ENCODE data around the gene OXSR1.
"Not testable (repeated sequence)": the region's sequence is repeated elsewhere in the genome, so short reads cannot be mapped to it uniquely, and the experiment has no call there.

The OXSR1 gene

GRCh38 chr3:38173834-38174418, 8.6 kb downstream of the OXSR1 start:
- Histone ChIP-seq H3K4me3 (ENCODE audit: control insufficient read depth in 1 of 7, extremely low read depth in 1 of 7, insufficient read depth in 4 of 7, low read depth in 2 of 7, low read length in 6 of 7) (no peak overlapping the region), H3K9me3 (ENCODE audit: control extremely low read depth in 1 of 5, control insufficient read depth in 4 of 5, insufficient read depth in 2 of 5, low read depth in 1 of 5, low read length in 4 of 5) (no peaks in the 10 kb centered on the region), H3K4me1 (ENCODE audit: control extremely low read depth in 1 of 4, control insufficient read depth in 4 of 4, insufficient read depth in 4 of 4, low read length in 3 of 4) (peaks cover 0 to 7% (median 0%) of the 10 kb centered on the region in 4 experiments), H3K27me3 (replicated peaks in 2 of 5; ENCODE audit: control insufficient read depth in 4 of 5, insufficient read depth in 5 of 5, low read length in 4 of 5) (no peaks in the 10 kb centered on the region), H3K36me3 (ENCODE audit: control insufficient read depth in 4 of 4, insufficient read depth in 4 of 4, low read length in 3 of 4) (no peaks in the 10 kb centered on the region), H3K27ac (ENCODE audit: insufficient read depth in 1 of 2, low read depth in 1 of 2, low read length in 2 of 2, poor library complexity in 1 of 2, severe bottlenecking in 2 of 2) (no peak overlapping the region)
- WGBS (ENCODE audit: insufficient coverage): 100% methylated on average over 4 of the region's 5 CpGs
- ChIA-PET CTCF (no interaction called here), POLR2A (no interaction called here)
- DNase-seq: no peak

DNA sequence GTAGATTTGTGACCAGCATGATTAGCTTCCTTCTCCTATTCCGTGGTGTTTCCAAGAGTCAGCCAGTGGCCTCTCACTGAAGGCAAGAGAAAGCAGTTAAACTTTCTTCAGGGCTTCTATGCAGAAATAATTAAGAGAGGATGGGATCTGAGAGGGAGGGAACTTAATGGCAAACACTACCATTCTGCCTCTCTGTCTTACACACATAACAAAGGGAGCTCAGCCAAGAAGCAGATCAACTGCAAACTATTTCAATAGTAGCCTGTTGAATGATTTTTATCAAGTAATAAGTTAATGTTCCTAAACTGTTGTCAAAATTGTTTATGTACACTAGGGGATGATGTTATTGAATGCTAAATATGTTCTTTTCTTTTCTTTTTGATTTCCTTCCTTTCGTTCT, 11.8 kb downstream of the OXSR1 start:
- Histone ChIP-seq H3K4me3 (ENCODE audit: control insufficient read depth in 1 of 7, extremely low read depth in 1 of 7, insufficient read depth in 4 of 7, low read depth in 2 of 7, low read length in 6 of 7) (no peak overlapping the region), H3K4me1 (ENCODE audit: control extremely low read depth in 1 of 4, control insufficient read depth in 4 of 4, insufficient read depth in 4 of 4, low read length in 3 of 4) (peaks cover 0 to 7% (median 1%) of the 10 kb centered on the region in 4 experiments), H3K36me3 (ENCODE audit: control insufficient read depth in 4 of 4, insufficient read depth in 4 of 4, low read length in 3 of 4) (peaks cover 0 to 4% (median 0%) of the 10 kb centered on the region in 4 experiments), H3K9me3 (ENCODE audit: control extremely low read depth in 1 of 5, control insufficient read depth in 4 of 5, insufficient read depth in 2 of 5, low read depth in 1 of 5, low read length in 4 of 5) (no peaks in the 10 kb centered on the region), H3K27ac (ENCODE audit: insufficient read depth in 1 of 2, low read depth in 1 of 2, low read length in 2 of 2, poor library complexity in 1 of 2, severe bottlenecking in 2 of 2) (no peak overlapping the region), H3K27me3 (replicated peaks in 2 of 5; ENCODE audit: control insufficient read depth in 4 of 5, insufficient read depth in 5 of 5, low read length in 4 of 5) (no peaks in the 10 kb centered on the region)
- POLR2A ChIA-PET: no interaction called here
- CTCF ChIA-PET: interaction anchor here (1.7 to 2.1 kb wide), 2 partner anchors 11 to 14 kb away, joined by 4 read pairs; no protein-coding TSS in a partner anchor
- no peak for DNase-seq
- WGBS (ENCODE audit: insufficient coverage): 100% methylated on average over 1 of the region's 2 CpGs

DNA sequence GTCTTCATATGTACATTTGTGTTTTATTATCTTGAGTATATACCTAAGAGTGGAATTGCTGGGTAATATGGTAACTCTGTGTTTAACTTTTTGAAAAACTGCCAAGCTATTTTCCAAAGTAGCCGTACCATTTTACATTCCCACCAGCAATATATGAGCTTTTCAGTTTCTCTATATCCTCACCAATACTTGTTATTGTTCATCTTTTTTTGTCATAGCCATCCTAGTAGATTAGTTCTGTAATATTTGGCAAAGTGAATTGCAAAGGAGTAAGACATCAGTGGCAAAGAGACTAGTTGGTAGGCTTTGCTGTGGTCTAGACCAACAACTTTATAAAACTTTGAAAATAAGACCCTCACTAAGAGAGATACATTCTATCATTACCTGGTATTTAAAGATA, 21.4 kb downstream of the OXSR1 start:
- Histone ChIP-seq H3K36me3 (ENCODE audit: control insufficient read depth in 4 of 4, insufficient read depth in 4 of 4, low read length in 3 of 4) (peaks cover 16 to 36% (median 24%) of the 10 kb centered on the region in 4 experiments), H3K4me3 (ENCODE audit: control insufficient read depth in 1 of 7, extremely low read depth in 1 of 7, insufficient read depth in 4 of 7, low read depth in 2 of 7, low read length in 6 of 7) (no peak overlapping the region), H3K4me1 (ENCODE audit: control extremely low read depth in 1 of 4, control insufficient read depth in 4 of 4, insufficient read depth in 4 of 4, low read length in 3 of 4) (peaks cover 0 to 3% (median 0%) of the 10 kb centered on the region in 4 experiments), H3K9me3 (ENCODE audit: control extremely low read depth in 1 of 5, control insufficient read depth in 4 of 5, insufficient read depth in 2 of 5, low read depth in 1 of 5, low read length in 4 of 5) (peaks cover 0 to 7% (median 2%) of the 10 kb centered on the region in 5 experiments), H3K27ac (ENCODE audit: insufficient read depth in 1 of 2, low read depth in 1 of 2, low read length in 2 of 2, poor library complexity in 1 of 2, severe bottlenecking in 2 of 2) (no peak overlapping the region), H3K27me3 (replicated peaks in 2 of 5; ENCODE audit: control insufficient read depth in 4 of 5, insufficient read depth in 5 of 5, low read length in 4 of 5) (no peaks in the 10 kb centered on the region)
- no CpG with 5 or more reads among the region's 1 CpG for WGBS (ENCODE audit: insufficient coverage)
- no peak for DNase-seq
- ChIA-PET CTCF (interaction anchor here (1.5 kb wide), 1 partner anchor 15 kb away, joined by 3 read pairs; no protein-coding TSS in a partner anchor), POLR2A (no interaction called here)

- no peak for DNase-seq
- ChIA-PET CTCF (interaction anchor here (0.8 to 1.4 kb wide), 2 partner anchors 27 to 36 kb away, joined by 3 to 4 read pairs; no protein-coding TSS in a partner anchor), POLR2A (no interaction called here)
- Histone ChIP-seq H3K27ac (ENCODE audit: insufficient read depth in 1 of 2, low read depth in 1 of 2, low read length in 2 of 2, poor library complexity in 1 of 2, severe bottlenecking in 2 of 2) (no peak overlapping the region), H3K27me3 (replicated peaks in 2 of 5; ENCODE audit: control insufficient read depth in 4 of 5, insufficient read depth in 5 of 5, low read length in 4 of 5) (no peaks in the 10 kb centered on the region), H3K9me3 (ENCODE audit: control extremely low read depth in 1 of 5, control insufficient read depth in 4 of 5, insufficient read depth in 2 of 5, low read depth in 1 of 5, low read length in 4 of 5) (peaks cover 0 to 7% (median 2%) of the 10 kb centered on the region in 5 experiments), H3K4me1 (ENCODE audit: control extremely low read depth in 1 of 4, control insufficient read depth in 4 of 4, insufficient read depth in 4 of 4, low read length in 3 of 4) (no peaks in the 10 kb centered on the region), H3K36me3 (ENCODE audit: control insufficient read depth in 4 of 4, insufficient read depth in 4 of 4, low read length in 3 of 4) (peaks cover 14 to 44% (median 31%) of the 10 kb centered on the region in 4 experiments), H3K4me3 (ENCODE audit: control insufficient read depth in 1 of 7, extremely low read depth in 1 of 7, insufficient read depth in 4 of 7, low read depth in 2 of 7, low read length in 6 of 7) (no peak overlapping the region)
Measured at GRCh38 chr3:38190481-38190881, 25.1 kb downstream of the OXSR1 start.

DNA sequence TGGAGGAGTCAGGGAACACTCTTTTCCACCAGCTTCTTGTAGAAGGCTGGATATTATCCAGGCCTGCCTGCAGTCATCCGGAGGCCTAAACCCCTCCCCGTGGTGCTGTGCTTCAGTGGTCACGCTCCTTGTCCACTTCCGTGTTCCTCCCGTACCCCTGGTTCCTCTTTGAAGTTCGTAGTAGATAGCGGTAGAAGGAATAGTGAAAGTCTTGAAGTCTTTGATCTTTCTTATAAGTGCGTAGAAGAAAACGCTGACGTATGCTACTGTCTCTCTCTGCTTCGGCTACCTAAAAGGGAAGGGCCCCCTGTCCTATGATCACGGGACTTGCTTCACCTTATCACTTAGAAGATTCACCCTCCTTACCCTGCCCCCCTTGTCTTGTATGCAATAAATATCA, 37.6 kb downstream of the OXSR1 start:
- H3K4me1 ChIP-seq (ENCODE audit: control extremely low read depth in 1 of 4, control insufficient read depth in 4 of 4, insufficient read depth in 4 of 4, low read length in 3 of 4): peaks cover 0 to 10% (median 2%) of the 10 kb centered on the region in 4 experiments
- H3K27me3 ChIP-seq (replicated peaks in 2 of 5; ENCODE audit: control insufficient read depth in 4 of 5, insufficient read depth in 5 of 5, low read length in 4 of 5); H3K4me3 ChIP-seq (ENCODE audit: control insufficient read depth in 1 of 7, extremely low read depth in 1 of 7, insufficient read depth in 4 of 7, low read depth in 2 of 7, low read length in 6 of 7); CTCF ChIA-PET; H3K27ac ChIP-seq (ENCODE audit: insufficient read depth in 1 of 2, low read depth in 1 of 2, low read length in 2 of 2, poor library complexity in 1 of 2, severe bottlenecking in 2 of 2); POLR2A ChIA-PET; DNase-seq; H3K9me3 ChIP-seq (ENCODE audit: control extremely low read depth in 1 of 5, control insufficient read depth in 4 of 5, insufficient read depth in 2 of 5, low read depth in 1 of 5, low read length in 4 of 5): not testable (repeated sequence)
- H3K36me3 ChIP-seq (ENCODE audit: control insufficient read depth in 4 of 4, insufficient read depth in 4 of 4, low read length in 3 of 4): peaks cover 8 to 26% (median 22%) of the 10 kb centered on the region in 4 experiments
- 94% methylated on average over 11 of the region's 12 CpGs for WGBS (ENCODE audit: insufficient coverage)

GRCh38 chr3:38203690-38204089, 38.4 kb downstream of the OXSR1 start:
- Histone ChIP-seq H3K4me1 (ENCODE audit: control extremely low read depth in 1 of 4, control insufficient read depth in 4 of 4, insufficient read depth in 4 of 4, low read length in 3 of 4) (peaks cover 0 to 10% (median 2%) of the 10 kb centered on the region in 4 experiments), H3K36me3 (ENCODE audit: control insufficient read depth in 4 of 4, insufficient read depth in 4 of 4, low read length in 3 of 4) (peaks cover 6 to 23% (median 22%) of the 10 kb centered on the region in 4 experiments), H3K9me3 (ENCODE audit: control extremely low read depth in 1 of 5, control insufficient read depth in 4 of 5, insufficient read depth in 2 of 5, low read depth in 1 of 5, low read length in 4 of 5) (no peaks in the 10 kb centered on the region), H3K4me3 (ENCODE audit: control insufficient read depth in 1 of 7, extremely low read depth in 1 of 7, insufficient read depth in 4 of 7, low read depth in 2 of 7, low read length in 6 of 7) (no peak overlapping the region), H3K27me3 (replicated peaks in 2 of 5; ENCODE audit: control insufficient read depth in 4 of 5, insufficient read depth in 5 of 5, low read length in 4 of 5) (no peaks in the 10 kb centered on the region), H3K27ac (ENCODE audit: insufficient read depth in 1 of 2, low read depth in 1 of 2, low read length in 2 of 2, poor library complexity in 1 of 2, severe bottlenecking in 2 of 2) (no peak overlapping the region)
- CTCF ChIA-PET: interaction anchor here (1.3 kb wide), 1 partner anchor 41 kb away, joined by 3 read pairs; no protein-coding TSS in a partner anchor
- 83% methylated on average over 1 of the region's 2 CpGs for WGBS (ENCODE audit: insufficient coverage)
- POLR2A ChIA-PET: no interaction called here
- no peak for DNase-seq

GRCh38 chr3:38204599-38205471, 39.5 kb downstream of the OXSR1 start:
- no peak for DNase-seq
- WGBS (ENCODE audit: insufficient coverage): 87% methylated on average over 3 of the region's 4 CpGs
- Histone ChIP-seq H3K36me3 (ENCODE audit: control insufficient read depth in 4 of 4, insufficient read depth in 4 of 4, low read length in 3 of 4) (peaks cover under 1 to 19% (median 17%) of the 10 kb centered on the region in 4 experiments), H3K9me3 (ENCODE audit: control extremely low read depth in 1 of 5, control insufficient read depth in 4 of 5, insufficient read depth in 2 of 5, low read depth in 1 of 5, low read length in 4 of 5) (no peaks in the 10 kb centered on the region), H3K27ac (ENCODE audit: insufficient read depth in 1 of 2, low read depth in 1 of 2, low read length in 2 of 2, poor library complexity in 1 of 2, severe bottlenecking in 2 of 2) (no peak overlapping the region), H3K4me3 (ENCODE audit: control insufficient read depth in 1 of 7, extremely low read depth in 1 of 7, insufficient read depth in 4 of 7, low read depth in 2 of 7, low read length in 6 of 7) (no peak overlapping the region), H3K27me3 (replicated peaks in 2 of 5; ENCODE audit: control insufficient read depth in 4 of 5, insufficient read depth in 5 of 5, low read length in 4 of 5) (no peaks in the 10 kb centered on the region), H3K4me1 (ENCODE audit: control extremely low read depth in 1 of 4, control insufficient read depth in 4 of 4, insufficient read depth in 4 of 4, low read length in 3 of 4) (peaks cover 0 to 10% (median 2%) of the 10 kb centered on the region in 4 experiments)
- CTCF ChIA-PET: interaction anchor here (1.3 to 1.5 kb wide), 3 partner anchors 16 to 42 kb away, joined by 3 to 4 read pairs (median 3); no protein-coding TSS in a partner anchor
- POLR2A ChIA-PET: no interaction called here
